ENCODE measurements around the gene OR2M7.
"Not testable (repeated sequence)": the region's sequence is repeated elsewhere in the genome, so short reads cannot be mapped to it uniquely, and the experiment has no call there.

The OR2M7 gene

GRCh38 chr1:248348475-248348874 is 24.1 kb upstream of the OR2M7 start, which contains the start of gene OR14C36:
TSS of gene OR14C36 (plus strand) at chr1:248348775. CDS start at chr1:248348775, 0 bp downstream.
- in situ Hi-C loops (cut with HindIII; ENCODE audit: low sequenced_read_pairs): no loop called here
- H3K4me3 ChIP-seq (ENCODE audit: low read depth, low read length): no peak within 1 kb of the TSS
- TF ChIP-seq CTCF (IDR thresholded peaks at IDR 0.05; ENCODE audit: low read depth, low read length, missing control alignments): no peak
- DNase-seq (ENCODE audit: low read depth): no peak

- H3K4me3 ChIP-seq (ENCODE audit: low read depth, low read length): no peak overlapping the region
- in situ Hi-C loops (cut with HindIII; ENCODE audit: low sequenced_read_pairs): no loop called here
- no peak for DNase-seq (ENCODE audit: low read depth)
- no peak for TF ChIP-seq CTCF (IDR thresholded peaks at IDR 0.05; ENCODE audit: low read depth, low read length, missing control alignments)
Observed at GRCh38 chr1:248343451-248343850, 19.1 kb upstream of the OR2M7 start.

GRCh38 chr1:248316796-248317195 is 7.6 kb downstream of the OR2M7 start:
- H3K4me3 ChIP-seq (ENCODE audit: low read depth, low read length): no peak overlapping the region
- no peak for DNase-seq (ENCODE audit: low read depth)
- no peak for TF ChIP-seq CTCF (IDR thresholded peaks at IDR 0.05; ENCODE audit: low read depth, low read length, missing control alignments)
- in situ Hi-C loops (cut with HindIII; ENCODE audit: low sequenced_read_pairs): no loop called here

- DNase-seq (ENCODE audit: low read depth); in situ Hi-C loops (cut with HindIII; ENCODE audit: low sequenced_read_pairs): not testable (repeated sequence)
Observed at GRCh38 chr1:248306740-248307139, 17.6 kb downstream of the OR2M7 start.

GRCh38 chr1:248306103-248306502 is 18.3 kb downstream of the OR2M7 start:
- TF ChIP-seq CTCF (IDR thresholded peaks at IDR 0.05; ENCODE audit: low read depth, low read length, missing control alignments): no peak
- DNase-seq (ENCODE audit: low read depth): no peak

More at GRCh38 chr1:248306740-248307139, 17.6 kb downstream of the OR2M7 start:
- not testable (repeated sequence) for H3K4me3 ChIP-seq (ENCODE audit: low read depth, low read length)

GRCh38 chr1:248305672-248306071 is 18.7 kb downstream of the OR2M7 start:
- H3K4me3 ChIP-seq (ENCODE audit: low read depth, low read length); DNase-seq (ENCODE audit: low read depth); in situ Hi-C loops (cut with HindIII; ENCODE audit: low sequenced_read_pairs): not testable (repeated sequence)

More at GRCh38 chr1:248306103-248306502, 18.3 kb downstream of the OR2M7 start:
- in situ Hi-C loops (cut with HindIII; ENCODE audit: low sequenced_read_pairs): no loop called here
- no peak overlapping the region for H3K4me3 ChIP-seq (ENCODE audit: low read depth, low read length)

GRCh38 chr1:248303324-248303723 is 21.0 kb downstream of the OR2M7 start, which contains the start of gene OR2T12:
TSS of gene OR2T12 (minus strand) at chr1:248303424. CDS start at chr1:248295578, 7,846 bp downstream.
- in situ Hi-C loops (cut with HindIII; ENCODE audit: low sequenced_read_pairs): no loop called here
- no peak for TF ChIP-seq CTCF (IDR thresholded peaks at IDR 0.05; ENCODE audit: low read depth, low read length, missing control alignments)
- H3K4me3 ChIP-seq (ENCODE audit: low read depth, low read length): no peak within 1 kb of the TSS
- DNase-seq (ENCODE audit: low read depth): no peak

- no peak for TF ChIP-seq CTCF (IDR thresholded peaks at IDR 0.05; ENCODE audit: low read depth, low read length, missing control alignments)
- in situ Hi-C loops (cut with HindIII; ENCODE audit: low sequenced_read_pairs): loop anchor here (5.0 kb wide), 1 partner anchor 56 kb away; the partner anchor contains the start of gene OR2M4
- H3K4me3 ChIP-seq (ENCODE audit: low read depth, low read length): no peak overlapping the region
- DNase-seq (ENCODE audit: low read depth): no peak
Observed at GRCh38 chr1:248288391-248288790, 36.0 kb downstream of the OR2M7 start.
